Astrocyte (in vitro differentiated cells and primary cell): Measurements from ENCODE around the gene RAB31. TPM values are rescaled to one million over a fixed set of nuclear protein-coding genes. Genes with fewer than 3 reads are reported as not detected.

Experiments
- DNase-seq: peaks from one replicate; pipeline ENCODE4 v3.0.0-alpha.2; 2010; ENCODE audit warnings: low read depth
- FAIRE-seq: peaks from 2 replicates; lab custom pipeline; 2011; peaks lifted over from hg19 to GRCh38; lab: Jason Lieb, UNC
- H2AFZ ChIP-seq: 2 replicates; pipeline ENCODE4 v1.6.0; 2012; ENCODE audit warnings: low read depth, low read length, inconsistent platforms
- H3K27ac ChIP-seq: 2 replicates; pipeline ENCODE4 v1.5.1; 2011; ENCODE audit warnings: low read depth, low read length, inconsistent platforms
- H3K27me3 ChIP-seq: 2 replicates; pipeline ENCODE4 v1.6.0; 2011; ENCODE audit warnings: low read length, inconsistent platforms; ENCODE audit not compliant: insufficient read depth
- H3K36me3 ChIP-seq: 2 replicates; pipeline ENCODE4 v1.5.1; 2011; ENCODE audit warnings: low read length, inconsistent platforms; ENCODE audit not compliant: insufficient read depth
- H3K4me1 ChIP-seq: 2 replicates; pipeline ENCODE4 v1.5.1; 2011; ENCODE audit warnings: low read length, inconsistent platforms; ENCODE audit not compliant: insufficient read depth
- H3K4me2 ChIP-seq: 2 replicates; pipeline ENCODE4 v1.6.0; 2012; ENCODE audit warnings: low read length, inconsistent platforms
- H3K4me3 ChIP-seq: 2 replicates; pipeline ENCODE4 v1.5.1; 2011; ENCODE audit warnings: low read depth, mild to moderate bottlenecking, low read length, inconsistent platforms; ENCODE audit not compliant: insufficient read depth
- H3K79me2 ChIP-seq: 2 replicates; pipeline ENCODE4 v1.6.0; 2012; ENCODE audit warnings: mild to moderate bottlenecking, low read length, inconsistent platforms; ENCODE audit not compliant: insufficient read depth
- H3K9ac ChIP-seq: 2 replicates; pipeline ENCODE4 v1.6.0; 2012; ENCODE audit warnings: mild to moderate bottlenecking, low read length, inconsistent platforms
- H3K9me3 ChIP-seq: 2 replicates; pipeline ENCODE4 v1.5.1; 2012; ENCODE audit warnings: low read depth, mild to moderate bottlenecking, low read length, inconsistent platforms; ENCODE audit not compliant: insufficient read depth
- H4K20me1 ChIP-seq: 2 replicates; pipeline ENCODE4 v1.6.0; 2012; ENCODE audit warnings: low read length, inconsistent platforms; ENCODE audit not compliant: insufficient read depth
- H3K27ac Mint-ChIP-seq: one replicate; pipeline ENCODE4 v1.8.0; 2021; ENCODE audit warnings: mild to moderate bottlenecking, mixed read lengths; ENCODE audit not compliant: unreplicated experiment
- H3K27me3 Mint-ChIP-seq: one replicate; pipeline ENCODE4 v1.8.0; 2021; ENCODE audit warnings: low read depth, mixed read lengths; ENCODE audit not compliant: unreplicated experiment
- H3K36me3 Mint-ChIP-seq: one replicate; pipeline ENCODE4 v1.8.0; 2021; ENCODE audit warnings: low read depth, mixed read lengths; ENCODE audit not compliant: unreplicated experiment
- H3K4me1 Mint-ChIP-seq: one replicate; pipeline ENCODE4 v1.8.0; 2021; ENCODE audit warnings: low read depth, mixed read lengths; ENCODE audit not compliant: unreplicated experiment
- H3K4me3 Mint-ChIP-seq: one replicate; pipeline ENCODE4 v1.8.0; 2021; ENCODE audit warnings: mild to moderate bottlenecking, moderate library complexity, mixed read lengths; ENCODE audit not compliant: unreplicated experiment
- H3K9me3 Mint-ChIP-seq: one replicate; pipeline ENCODE4 v1.8.0; 2021; ENCODE audit warnings: mild to moderate bottlenecking, mixed read lengths; ENCODE audit not compliant: unreplicated experiment
- EZH2 ChIP-seq: IDR thresholded peaks from 2 replicates; pipeline ENCODE4 v1.6.1; 2012; ENCODE audit warnings: mild to moderate bottlenecking, low read length, inconsistent platforms; ENCODE audit not compliant: insufficient read depth
- total RNA-seq: library from RNA; stranded (reverse); gene quantifications from 2 replicates; pipeline ENCODE4 v1.2.1, GENCODE V29; 2021
- TF ChIP-seq, protein P1 (sequence below): IDR thresholded peaks from 2 replicates; pipeline ENCODE4 v1.5.1; 2011; ENCODE audit warnings: low read depth, mild to moderate bottlenecking, inconsistent platforms, low read length, moderate library complexity; ENCODE audit not compliant: insufficient read depth

Gene RAB31
- total RNA-seq, 1 donor from 2014 or later: 100 TPM

DNA sequence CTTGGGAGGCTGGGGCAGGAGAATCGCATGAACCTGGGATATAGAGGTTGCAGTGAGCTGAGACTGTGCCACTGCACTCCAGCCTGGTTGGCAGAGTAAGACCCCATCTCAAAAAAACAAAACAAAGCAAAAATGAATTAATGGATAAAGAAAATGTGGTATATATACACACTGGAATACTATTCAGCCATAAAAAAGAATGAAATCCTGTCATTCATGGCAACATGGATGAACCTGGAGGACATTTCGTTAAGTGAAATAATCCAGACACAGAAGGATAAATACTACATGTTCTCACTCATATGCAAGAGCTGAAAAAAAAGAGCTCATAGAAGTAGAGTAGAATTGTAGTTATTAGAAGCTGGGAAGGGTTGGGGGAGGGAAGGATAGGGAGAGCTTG, 80.8 kb downstream of the RAB31 start:
- Histone ChIP-seq H3K4me2 (no peak overlapping the region), H2AFZ (no peak overlapping the region), H3K36me3 (no peaks in the 10 kb centered on the region), H3K79me2 (peaks cover 10% of the 10 kb centered on the region), H3K9ac (no peak overlapping the region), H3K4me1 (peaks cover 6% of the 10 kb centered on the region), H3K4me3 (no peak overlapping the region), H3K9me3 (no peaks in the 10 kb centered on the region), H4K20me1 (peaks cover 7% of the 10 kb centered on the region), H3K27me3 (no peaks in the 10 kb centered on the region), H3K27ac (no peak overlapping the region)
- H3K9me3 Mint-ChIP-seq: no peaks in the 10 kb centered on the region
- TF ChIP-seq, protein P1, sequence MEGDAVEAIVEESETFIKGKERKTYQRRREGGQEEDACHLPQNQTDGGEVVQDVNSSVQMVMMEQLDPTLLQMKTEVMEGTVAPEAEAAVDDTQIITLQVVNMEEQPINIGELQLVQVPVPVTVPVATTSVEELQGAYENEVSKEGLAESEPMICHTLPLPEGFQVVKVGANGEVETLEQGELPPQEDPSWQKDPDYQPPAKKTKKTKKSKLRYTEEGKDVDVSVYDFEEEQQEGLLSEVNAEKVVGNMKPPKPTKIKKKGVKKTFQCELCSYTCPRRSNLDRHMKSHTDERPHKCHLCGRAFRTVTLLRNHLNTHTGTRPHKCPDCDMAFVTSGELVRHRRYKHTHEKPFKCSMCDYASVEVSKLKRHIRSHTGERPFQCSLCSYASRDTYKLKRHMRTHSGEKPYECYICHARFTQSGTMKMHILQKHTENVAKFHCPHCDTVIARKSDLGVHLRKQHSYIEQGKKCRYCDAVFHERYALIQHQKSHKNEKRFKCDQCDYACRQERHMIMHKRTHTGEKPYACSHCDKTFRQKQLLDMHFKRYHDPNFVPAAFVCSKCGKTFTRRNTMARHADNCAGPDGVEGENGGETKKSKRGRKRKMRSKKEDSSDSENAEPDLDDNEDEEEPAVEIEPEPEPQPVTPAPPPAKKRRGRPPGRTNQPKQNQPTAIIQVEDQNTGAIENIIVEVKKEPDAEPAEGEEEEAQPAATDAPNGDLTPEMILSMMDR: no peak
- no peak for TF ChIP-seq EZH2
- no peak overlapping the region for H3K4me3 Mint-ChIP-seq
- no peak overlapping the region for H3K27ac Mint-ChIP-seq
- H3K27me3 Mint-ChIP-seq: no peaks in the 10 kb centered on the region
- FAIRE-seq (no peak), DNase-seq (no peak)
- H3K36me3 Mint-ChIP-seq: peaks cover 18% of the 10 kb centered on the region
- peaks cover 4% of the 10 kb centered on the region for H3K4me1 Mint-ChIP-seq

DNA sequence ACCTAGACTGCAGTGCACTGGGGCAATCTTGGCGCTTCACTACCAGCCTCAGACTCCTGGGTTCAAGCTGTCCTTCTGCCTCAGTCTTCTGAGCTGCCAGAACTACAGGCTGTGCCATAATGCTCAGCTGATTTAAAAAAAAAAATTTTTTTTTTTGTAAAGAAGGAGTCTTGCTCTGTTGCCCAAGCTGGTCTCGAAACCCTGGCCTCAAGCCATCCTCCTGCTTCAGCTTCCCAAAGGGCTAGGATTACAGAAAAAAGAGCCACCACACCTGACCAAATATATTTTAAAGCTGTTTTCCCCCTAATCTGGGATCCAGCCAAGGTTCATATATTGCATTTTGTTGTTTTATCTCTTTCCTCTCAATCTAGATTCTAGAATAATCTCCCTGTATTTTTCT, 82.2 kb downstream of the RAB31 start:
- Mint-ChIP-seq H3K36me3 (peaks cover 21% of the 10 kb centered on the region), H3K27me3 (no peaks in the 10 kb centered on the region), H3K4me3 (no peak overlapping the region), H3K4me1 (peaks cover 4% of the 10 kb centered on the region), H3K27ac (no peak overlapping the region), H3K9me3 (peaks cover 5% of the 10 kb centered on the region)
- Histone ChIP-seq H2AFZ (no peak overlapping the region), H3K9ac (no peak overlapping the region), H3K79me2 (peaks cover 6% of the 10 kb centered on the region), H3K9me3 (no peaks in the 10 kb centered on the region), H4K20me1 (peaks cover 7% of the 10 kb centered on the region), H3K4me1 (peaks cover 6% of the 10 kb centered on the region), H3K27ac (no peak overlapping the region), H3K4me3 (no peak overlapping the region), H3K4me2 (no peak overlapping the region), H3K36me3 (no peaks in the 10 kb centered on the region), H3K27me3 (no peaks in the 10 kb centered on the region)
- TF ChIP-seq EZH2: no peak
- TF ChIP-seq, protein P1: no peak
- no peak for FAIRE-seq
- DNase-seq: no peak

DNA sequence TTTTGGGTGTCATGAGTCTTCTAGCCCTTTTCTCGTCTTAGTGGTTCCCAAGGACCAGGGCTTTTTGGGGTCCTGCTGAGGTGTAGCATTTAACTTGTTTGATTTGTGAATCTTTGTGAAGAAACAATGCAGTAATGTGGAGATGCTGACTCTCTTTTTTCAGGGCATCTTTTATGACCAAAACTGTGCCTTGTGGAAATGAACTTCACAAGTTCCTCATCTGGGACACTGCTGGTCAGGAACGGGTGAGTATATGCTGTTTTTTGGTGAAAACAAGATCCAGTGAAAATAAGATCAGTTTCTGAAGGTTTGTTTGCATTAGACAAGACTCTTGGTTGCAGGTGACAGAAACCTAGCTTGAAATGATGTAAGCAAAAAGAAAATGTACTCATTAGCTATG, 83.9 kb downstream of the RAB31 start:
- Histone ChIP-seq H3K4me1 (peaks cover 6% of the 10 kb centered on the region), H3K27ac (no peak overlapping the region), H4K20me1 (peaks cover under 1% of the 10 kb centered on the region), H3K4me3 (no peak overlapping the region), H3K27me3 (no peaks in the 10 kb centered on the region), H3K4me2 (no peak overlapping the region), H2AFZ (no peak overlapping the region), H3K9ac (no peak overlapping the region), H3K36me3 (no peaks in the 10 kb centered on the region), H3K79me2 (peaks cover 6% of the 10 kb centered on the region), H3K9me3 (no peaks in the 10 kb centered on the region)
- no peak for DNase-seq
- Mint-ChIP-seq H3K36me3 (peaks cover 24% of the 10 kb centered on the region), H3K4me1 (peaks cover 4% of the 10 kb centered on the region), H3K9me3 (peaks cover 7% of the 10 kb centered on the region), H3K27me3 (no peaks in the 10 kb centered on the region), H3K27ac (no peak overlapping the region), H3K4me3 (no peak overlapping the region)
- TF ChIP-seq, protein P1: no peak
- TF ChIP-seq EZH2: no peak
- FAIRE-seq: no peak
